K562 (cell line): ENCODE measurements around the gene NACA. TPM values are rescaled to one million over a fixed set of nuclear protein-coding genes. Genes with fewer than 3 reads are reported as not detected.
A peak's percentile ranks its signal among the peaks of the same experiment; 100 is the strongest.

ENCODE experiments used
- BRD4 ChIP-seq: fragments of 200-600 bp; sonication (generic); IDR thresholded peaks from 2 replicates; pipeline ENCODE4 v1.6.1; 2017; ENCODE audit warnings: inconsistent platforms
- CHAMP1 ChIP-seq: fragments of 450-650 bp; IDR thresholded peaks from 2 replicates; pipeline ENCODE4 v1.6.1; 2016; ENCODE audit warnings: mild to moderate bottlenecking
- COPS2 ChIP-seq: fragments of 450-650 bp; conservative IDR thresholded peaks from 2 replicates; pipeline ENCODE4 v1.6.1; 2016; ENCODE audit warnings: mild to moderate bottlenecking, moderate library complexity
- CSDE1 ChIP-seq, 2 experiments: fragments of 450-650 bp; IDR thresholded peaks; 2 replicates each; pipeline ENCODE4 v1.6.1; 2016; ENCODE audit warnings: mild to moderate bottlenecking in 1 of 2
- DPF2 ChIP-seq: fragments of 450-650 bp; IDR thresholded peaks from 2 replicates; pipeline ENCODE4 v1.6.1; 2016
- ELF1 ChIP-seq: fragments of 200-800 bp; sonication (Bioruptor generic); IDR thresholded peaks from 2 replicates; pipeline ENCODE4 v1.6.1; 2016; ENCODE audit warnings: missing genetic modification characterization, missing compliant biosample characterization
- HNRNPK ChIP-seq: fragments of 200-400 bp; formaldehyde crosslinking; IDR thresholded peaks from one replicate; pipeline ENCODE4 v1.6.1; 2018; ENCODE audit warnings: mild to moderate bottlenecking, low read depth, low read length; ENCODE audit not compliant: poor library complexity, severe bottlenecking
- HOXB6 ChIP-seq: fragments of 250-450 bp; sonication (Bioruptor Pico); IDR thresholded peaks from 2 replicates; pipeline ENCODE4 v1.5.1; 2022; ENCODE audit warnings: mild to moderate bottlenecking, borderline replicate concordance
- JUND ChIP-seq, 2 experiments: IDR thresholded peaks; 2 replicates in 1 of 2; 3 replicates in 1 of 2; pipeline ENCODE4 v1.6.1; 2011; ENCODE audit warnings: borderline replicate concordance in 2 of 2, low read depth in 2 of 2, low read length in 2 of 2, improper control_type of control experiment in 1 of 2, missing biosample characterization in 1 of 2, missing genetic modification characterization in 1 of 2, missing genetic modification reagents in 1 of 2
- L3MBTL2 ChIP-seq: fragments of 450-650 bp; IDR thresholded peaks from 2 replicates; pipeline ENCODE4 v1.6.1; 2016; ENCODE audit warnings: mild to moderate bottlenecking, moderate library complexity
- MEF2A ChIP-seq: IDR thresholded peaks from 2 replicates; pipeline ENCODE4 v1.6.1; 2011; ENCODE audit warnings: low read depth, mild to moderate bottlenecking, low read length, moderate library complexity; ENCODE audit not compliant: control insufficient read depth
- NFYB ChIP-seq: IDR thresholded peaks from 2 replicates; pipeline ENCODE4 v1.6.1; 2011; ENCODE audit warnings: mild to moderate bottlenecking, moderate library complexity; ENCODE audit not compliant: insufficient read length; ENCODE audit errors: extremely low read depth
- POLR2AphosphoS2 ChIP-seq: IDR thresholded peaks from 2 replicates; pipeline ENCODE4 v1.6.1; 2012; ENCODE audit warnings: low read length, improper control_type of control experiment
- POLR2AphosphoS5 ChIP-seq: IDR thresholded peaks from 2 replicates; pipeline ENCODE4 v1.6.1; 2011; ENCODE audit warnings: mild to moderate bottlenecking, low read depth, low read length, moderate library complexity; ENCODE audit not compliant: control insufficient read depth, insufficient read depth
- PTBP1 ChIP-seq: fragments of 200-400 bp; formaldehyde crosslinking; IDR thresholded peaks from 2 replicates; pipeline ENCODE4 v1.6.1; 2017; ENCODE audit warnings: low read depth, low read length
- PTTG1 ChIP-seq: fragments of 450-650 bp; IDR thresholded peaks from 2 replicates; pipeline ENCODE4 v1.6.1; 2016; ENCODE audit warnings: low read depth, mild to moderate bottlenecking, missing genetic modification characterization, missing compliant biosample characterization
- SMC3 ChIP-seq: conservative IDR thresholded peaks from 2 replicates; pipeline ENCODE4 v1.6.1; 2011; ENCODE audit warnings: low read depth, low read length, improper control_type of control experiment; ENCODE audit not compliant: insufficient read depth
- SNIP1 ChIP-seq: fragments of 450-650 bp; IDR thresholded peaks from 2 replicates; pipeline ENCODE4 v1.7.1; 2017; ENCODE audit warnings: low read depth, mild to moderate bottlenecking
- SNRNP70 ChIP-seq: fragments of 200-400 bp; formaldehyde crosslinking; optimal IDR thresholded peaks from 2 replicates; pipeline ENCODE3; 2017; ENCODE audit warnings: low read depth, low read length
- TAF7 ChIP-seq: fragments of 450-650 bp; IDR thresholded peaks from 2 replicates; pipeline ENCODE4 v1.6.1; 2016; ENCODE audit warnings: missing genetic modification characterization, missing compliant biosample characterization
- TRIM28 ChIP-seq: fragments of 450-650 bp; IDR thresholded peaks from 2 replicates; pipeline ENCODE4 v1.6.1; 2017
- TSC22D4 ChIP-seq: fragments of 450-650 bp; IDR thresholded peaks from 2 replicates; pipeline ENCODE4 v1.6.1; 2016; ENCODE audit warnings: missing genetic modification characterization, missing biosample characterization, control low read depth
- ZBTB34 ChIP-seq: fragments of 250-450 bp; sonication (Bioruptor Pico); IDR thresholded peaks from 2 replicates; pipeline ENCODE4 v1.8.0; 2021; ENCODE audit warnings: mild to moderate bottlenecking, moderate library complexity
- ZFP30 ChIP-seq: fragments of 250-450 bp; sonication (Bioruptor Pico); IDR thresholded peaks from 2 replicates; pipeline ENCODE4 v1.8.0; 2022; ENCODE audit warnings: moderate library complexity, mild to moderate bottlenecking, inconsistent platforms, borderline replicate concordance
- ZNF140 ChIP-seq: fragments of 250-450 bp; sonication (Bioruptor Pico); IDR thresholded peaks from 2 replicates; pipeline ENCODE4 v1.8.0; 2021; ENCODE audit warnings: moderate library complexity, mild to moderate bottlenecking, inconsistent platforms
- ZNF24 ChIP-seq: fragments of 450-650 bp; IDR thresholded peaks from 2 replicates; pipeline ENCODE4 v1.6.1; 2016
- ZNF431 ChIP-seq: sonication (generic); formaldehyde crosslinking; IDR thresholded peaks from 2 replicates; pipeline ENCODE4 v1.8.0; 2022; ENCODE audit warnings: mild to moderate bottlenecking, missing genetic modification reagents
- ZNF75A ChIP-seq: fragments of 450-650 bp; formaldehyde crosslinking; IDR thresholded peaks from 2 replicates; pipeline ENCODE4 v1.4.0; 2020; ENCODE audit warnings: mild to moderate bottlenecking
- polyA plus RNA-seq, 8 experiments: library from polyadenylated mRNA; depleted of rRNA in 4 of 8; stranded (reverse) in 5 of 8; unstranded in 3 of 8; fragments of >200 nt; fragmentation: Nextera tagmentation in 2 of 8; fragmentation: Illumina TruSeq in 1 of 8; extraction: Ambion mirVana in 2 of 8; extraction: Trizol in 1 of 8; gene quantifications; 2 replicates each; pipeline versions ENCODE4 v1.2.1 to v1.2.3, GENCODE V29; 2011 to 2014; ENCODE audit warnings: inconsistent platforms in 1 of 8, missing spikeins in 1 of 8
- total RNA-seq, 7 experiments: library from RNA; depleted of rRNA in 6 of 7; stranded (reverse); fragments of >200 nt in 6 of 7; fragmentation: Illumina TruSeq in 2 of 7; extraction: Trizol in 2 of 7; gene quantifications; 2 replicates each; pipeline versions ENCODE4 v1.2.1 to v1.2.3, GENCODE V29; 2011 to 2021; ENCODE audit warnings: low replicate concordance in 1 of 7

The NACA gene
- total and polyA plus RNA-seq, 9 of the 15 experiments (the other 6 are each of a cell fraction or from before 2014, with no cell fraction given): 1,030 to 2,416 (median 1,645) TPM

- TF ChIP-seq DPF2 (no peak; the same call in 1 of the 2 replicates), SMC3 (no peak), PTTG1 (tag) (no peak), L3MBTL2 (peak; percentile 97), HNRNPK (no peak), COPS2 (no peak), TSC22D4 (tag) (no peak), ELF1 (peak; percentile 70), POLR2AphosphoS2 (no peak; the same call in 1 of the 2 replicates), MEF2A (no peak), CSDE1 (IDR thresholded peaks at IDR 0.05) (peak in 1 of 2 experiments; percentile 61; a peak in 2 of 4 replicates), SNRNP70 (no peak), HOXB6 (CRISPR knock-in tag) (peak; percentile 56; the same call in 1 of the 2 replicates), JUND (IDR thresholded peaks at IDR 0.05; ENCODE audit: borderline replicate concordance, low read depth, low read length) (peak; percentile 62), JUND (tag; IDR thresholded peaks at IDR 0.05; ENCODE audit: borderline replicate concordance, low read depth, low read length) (no peak), ZBTB34 (no peak), NFYB (no peak), ZNF140 (CRISPR knock-in tag) (no peak), ZNF75A (CRISPR knock-in tag) (no peak), ZFP30 (no peak), CHAMP1 (peak; percentile 82), POLR2AphosphoS5 (peak; percentile 97), ZNF24 (no peak), PTBP1 (no peak), BRD4 (peak; percentile 68; the same call in 1 of the 2 replicates), SNIP1 (0 out of 2 replicates have a peak, but pooled peaks have one; percentile 4), ZNF431 (CRISPR knock-in tag) (peak; percentile 52; the same call in 1 of the 2 replicates), TAF7 (tag) (peak; percentile 93), TRIM28 (peak; percentile 60; the same call in 1 of the 2 replicates)
These were observed 36.8 kb downstream of the NACA start, which contains the start of gene PTGES3 (continued) for GRCh38 chr12:56688129-56688845.
